GM11168 (cell line): ENCODE data around the gene RMDN3.

Experiments used
- in situ Hi-C: fragments of 300-500 bp; cut with MboI; formaldehyde crosslinking; loops from one replicate; pipeline ENCODE4 v1.12.0; 2022; ENCODE audit warnings: low sequenced_read_pairs; ENCODE audit not compliant: unreplicated experiment

RMDN3 gene

DNA sequence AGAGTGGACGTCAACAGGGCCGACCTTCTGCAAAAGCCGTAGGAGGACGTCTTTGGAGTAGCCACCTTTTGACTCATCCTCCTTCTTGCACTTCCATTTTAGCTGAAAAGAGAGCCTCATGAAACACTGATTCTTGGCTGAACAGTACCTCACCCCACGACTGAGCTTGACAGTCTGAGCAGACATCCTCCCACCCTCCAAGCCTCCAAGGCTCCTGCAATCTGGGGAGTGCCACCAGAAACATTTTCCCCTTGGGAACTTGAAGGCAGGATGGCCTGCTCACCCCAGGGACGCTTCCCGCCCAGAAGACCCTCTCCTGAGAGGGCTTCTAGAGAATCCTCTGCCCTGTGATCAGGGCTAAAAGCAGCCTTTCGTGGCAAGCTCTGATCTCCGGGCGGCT, 20.0 kb upstream of the RMDN3 start:
- in situ Hi-C loops, result no loop called here

DNA sequence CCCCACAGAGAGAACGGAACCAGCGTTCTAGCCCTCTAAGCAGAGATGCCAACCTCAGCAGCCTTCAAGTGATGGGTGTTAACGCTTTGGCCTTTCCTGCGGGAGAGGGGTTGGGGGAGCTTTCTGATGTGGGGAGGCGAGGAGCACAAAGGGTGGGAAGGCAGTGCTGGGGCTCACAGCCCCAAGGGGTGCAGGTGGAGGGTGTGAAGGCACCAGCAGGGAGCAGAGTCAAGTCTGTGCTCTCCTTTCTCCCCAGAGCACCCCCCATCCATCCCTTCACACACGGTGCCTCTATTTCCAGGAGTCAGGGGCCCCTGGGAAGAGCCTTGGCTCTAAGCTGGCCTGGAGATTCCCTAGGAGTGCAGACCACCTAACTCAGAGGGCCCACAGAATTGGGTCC, 18.8 kb upstream of the RMDN3 start:
- in situ Hi-C loops, result loop anchor here (25.0 kb wide), 1 partner anchor 437 kb away; the partner anchor contains the start of gene CCDC9B

DNA sequence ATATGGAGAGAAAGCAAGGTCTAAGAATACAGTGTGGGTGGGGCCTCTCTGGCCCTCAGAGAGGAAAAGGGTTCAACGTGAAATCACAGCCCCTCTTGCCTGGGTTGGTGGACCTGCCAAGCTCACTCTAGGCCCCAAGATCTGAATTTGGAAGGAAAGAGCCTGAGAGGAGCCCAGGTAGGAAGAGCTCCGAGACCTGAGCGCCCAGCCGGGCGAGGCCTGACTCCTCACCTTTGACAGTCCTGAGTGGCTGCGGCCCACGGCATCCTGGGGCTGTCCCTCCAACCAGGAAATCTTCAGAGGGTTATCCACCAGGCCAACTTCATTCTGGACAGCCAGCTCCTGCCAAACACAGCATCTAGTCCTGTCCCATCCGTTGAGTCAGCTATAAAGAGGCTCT, 18.4 kb upstream of the RMDN3 start:
- in situ Hi-C loops, result loop anchor here (25.0 kb wide), 1 partner anchor 436 kb away; the partner anchor contains the start of gene CCDC9B

DNA sequence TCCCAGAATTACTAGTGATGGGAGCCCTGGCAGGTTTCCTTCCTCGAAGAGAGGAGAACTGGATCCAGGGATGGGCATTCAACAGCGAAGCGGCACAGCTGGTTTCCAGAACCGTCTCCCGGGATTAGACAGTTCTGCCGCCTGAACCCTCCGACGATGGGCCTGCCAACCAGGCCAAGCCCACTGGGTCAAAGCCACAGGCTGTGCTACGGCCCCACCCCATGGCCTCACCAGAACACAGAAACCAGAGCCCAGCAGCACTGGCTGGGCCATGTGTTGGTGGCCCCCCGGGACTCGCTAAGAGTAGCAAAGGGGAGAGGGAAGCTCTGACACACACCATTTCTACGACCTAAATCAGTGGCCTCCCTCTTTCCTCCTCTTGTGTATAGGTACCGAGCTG, 17.0 kb upstream of the RMDN3 start:
- in situ Hi-C loops, result loop anchor here (25.0 kb wide), 1 partner anchor 435 kb away; the partner anchor contains the start of gene CCDC9B

DNA sequence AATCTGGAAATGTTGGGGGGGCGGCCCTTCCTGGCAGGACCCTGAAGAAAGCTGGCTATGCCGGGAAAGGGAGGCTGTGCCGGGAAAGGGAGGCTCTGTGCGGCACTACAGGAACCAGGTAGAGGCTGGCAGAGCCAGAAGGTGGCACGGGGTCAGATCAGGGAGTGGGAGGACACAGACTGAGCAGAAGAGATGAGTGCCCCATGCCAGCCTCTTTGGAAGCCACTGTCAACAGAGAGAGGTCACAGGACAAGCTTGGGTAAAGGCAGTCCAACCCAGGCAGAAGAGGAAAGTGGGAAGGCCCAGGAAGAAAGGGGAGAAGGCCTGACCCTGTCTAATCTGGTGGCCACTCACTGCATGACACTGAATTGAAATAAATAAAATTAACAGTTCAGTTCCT, 16.2 kb upstream of the RMDN3 start:
- in situ Hi-C loops, result loop anchor here (25.0 kb wide), 1 partner anchor 434 kb away; the partner anchor contains the start of gene CCDC9B

DNA sequence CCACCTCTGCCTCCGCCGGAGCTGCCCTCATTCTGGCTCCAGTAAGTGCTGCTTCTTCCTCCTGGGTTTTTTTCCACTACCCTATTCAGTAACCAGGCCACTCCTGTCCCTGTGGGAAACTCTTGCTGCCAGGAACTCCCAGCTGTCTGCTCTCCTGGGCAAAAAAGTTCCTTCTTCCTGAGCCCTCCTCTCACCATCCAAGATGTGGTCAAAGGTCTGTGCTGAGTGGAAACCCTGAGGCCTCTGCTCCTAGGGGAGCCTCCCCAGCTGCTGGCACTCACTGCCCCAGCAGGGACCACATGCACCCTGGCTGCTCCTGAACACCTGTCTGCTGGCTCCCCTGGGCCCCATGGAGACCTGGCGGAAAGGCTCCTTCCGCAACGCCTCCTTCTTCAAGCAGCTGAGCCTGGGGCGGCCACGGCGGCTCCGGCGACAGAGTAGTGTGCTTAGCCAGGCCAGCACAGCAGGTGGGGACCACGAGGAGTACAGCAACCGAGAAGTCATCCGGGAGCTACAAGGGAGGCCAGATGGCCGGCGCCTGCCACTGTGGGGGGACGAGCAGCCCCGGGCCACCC, 15.2 kb upstream of the RMDN3 start:
- in situ Hi-C loops, result loop anchor here (25.0 kb wide), 1 partner anchor 433 kb away; the partner anchor contains the start of gene CCDC9B

DNA sequence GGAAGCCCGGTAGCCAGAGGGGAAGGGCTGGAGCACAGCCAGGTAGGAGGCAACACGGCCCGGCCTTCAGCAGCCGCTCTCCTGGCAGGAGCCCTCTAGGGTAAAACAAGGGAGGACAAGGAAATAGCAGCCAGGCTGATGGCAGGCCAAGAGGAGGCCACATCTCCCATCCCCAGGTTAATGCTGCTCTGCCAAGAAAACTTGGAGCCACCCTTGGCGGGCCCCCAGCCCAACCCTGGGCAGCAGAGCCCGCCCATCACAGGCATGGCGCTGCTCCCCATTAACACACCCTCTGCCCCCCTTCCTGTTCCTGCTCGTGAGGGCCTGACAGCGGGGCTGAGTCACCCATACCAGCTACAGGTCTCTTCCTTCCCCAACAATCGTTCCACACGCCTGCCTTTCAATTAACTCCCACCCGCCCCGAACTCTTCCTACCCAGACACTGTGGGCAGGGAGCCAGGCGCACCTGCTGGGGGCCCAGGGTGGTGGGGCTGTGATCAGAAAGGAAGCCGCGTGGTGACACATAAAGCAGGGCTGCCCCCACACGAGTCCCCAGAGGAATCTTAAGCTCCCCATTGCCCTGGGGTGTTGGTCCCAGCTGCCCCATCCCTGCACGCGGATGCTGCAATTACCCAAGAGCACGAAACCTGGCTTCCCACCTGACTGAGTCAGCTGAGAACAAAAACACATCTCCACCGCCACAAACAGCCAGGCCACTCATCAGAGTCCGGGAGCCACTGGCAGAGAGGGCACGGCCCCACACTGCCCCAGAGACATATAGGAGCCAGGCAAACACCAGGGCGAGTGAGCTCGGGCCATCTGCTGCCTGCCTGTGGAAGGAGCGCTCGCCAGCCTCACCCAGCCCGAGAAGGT, 14.5 kb upstream of the RMDN3 start, which contains the start of gene C15orf62:
Gene C15orf62, plus strand, starts transcription at position 707 of the 873 bp plus-strand sequence. CDS start 516 bp downstream, outside the sequence.
- in situ Hi-C loops, result loop anchor here (25.0 kb wide), 1 partner anchor 432 kb away; the partner anchor contains the start of gene CCDC9B

DNA sequence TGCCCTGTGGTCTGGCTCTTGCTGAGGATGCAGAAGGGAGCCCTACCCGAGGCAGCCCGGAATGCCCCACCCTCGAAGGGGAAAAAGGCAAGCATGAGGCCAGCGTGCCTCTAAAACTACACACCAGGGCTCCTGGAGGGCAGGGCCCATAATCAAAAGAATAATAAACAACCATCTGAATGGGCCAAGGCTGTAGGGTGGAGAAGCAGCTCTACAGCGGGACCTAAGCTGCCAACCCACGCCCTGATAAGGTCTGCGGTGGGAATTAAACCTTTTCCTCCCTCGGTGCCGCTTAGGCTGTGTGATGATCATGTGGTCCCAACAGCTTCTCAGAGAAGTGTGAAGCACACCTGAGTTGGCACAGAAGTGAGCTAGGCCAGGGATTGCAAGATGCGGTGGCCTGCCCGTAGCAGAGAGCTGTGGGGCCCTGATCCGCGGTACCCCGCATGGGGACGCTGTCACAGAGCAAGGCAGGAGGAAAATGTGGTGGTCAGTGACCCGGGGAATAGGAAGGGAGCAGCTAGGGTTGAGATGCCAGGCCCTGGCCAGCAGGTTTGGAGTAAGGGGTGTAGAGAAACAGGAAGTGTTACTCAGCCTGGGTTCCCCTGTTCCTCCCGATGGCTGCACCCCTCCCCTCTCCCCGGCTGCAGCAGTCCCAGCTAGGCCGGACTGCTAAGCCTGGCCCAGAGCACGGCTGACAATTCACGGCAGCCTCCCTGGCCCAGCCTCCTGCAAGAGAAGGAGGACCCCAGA, 13.6 kb upstream of the RMDN3 start:
- in situ Hi-C loops, result loop anchor here (25.0 kb wide), 1 partner anchor 431 kb away; the partner anchor contains the start of gene CCDC9B

DNA sequence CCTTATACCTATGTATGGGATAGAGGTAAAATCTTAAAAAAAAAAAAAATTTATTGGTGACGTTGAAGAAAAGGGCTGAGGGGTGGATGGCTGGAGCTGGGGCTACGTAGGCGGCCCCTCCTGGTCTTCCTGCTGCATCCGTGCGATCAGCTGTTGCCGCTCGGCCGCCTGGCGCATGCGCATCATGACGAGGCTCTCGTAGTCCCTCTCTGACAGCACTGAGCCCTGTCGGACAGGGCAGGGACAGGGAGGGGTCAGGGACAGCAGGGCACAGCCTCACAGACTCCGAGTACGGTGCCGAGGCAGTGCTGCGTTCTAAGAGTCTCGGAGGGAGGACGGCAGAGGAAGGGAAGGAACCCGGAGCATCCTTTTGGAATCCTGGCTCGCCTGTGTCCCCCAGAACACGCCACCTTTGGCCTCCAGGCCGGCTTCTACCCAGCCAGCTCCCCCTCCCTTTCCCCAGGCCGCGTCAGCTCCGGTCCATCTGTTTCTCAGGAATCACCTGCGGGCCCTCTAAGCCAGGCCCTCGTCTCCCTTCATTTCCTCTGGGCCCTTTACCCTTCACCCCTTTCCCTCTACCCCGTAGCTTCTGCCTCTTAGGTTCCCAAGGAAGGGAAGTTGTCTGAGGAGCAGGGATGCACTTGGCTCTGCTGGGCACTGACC, 12.9 kb upstream of the RMDN3 start:
- in situ Hi-C loops, result loop anchor here (25.0 kb wide), 1 partner anchor 431 kb away; the partner anchor contains the start of gene CCDC9B

DNA sequence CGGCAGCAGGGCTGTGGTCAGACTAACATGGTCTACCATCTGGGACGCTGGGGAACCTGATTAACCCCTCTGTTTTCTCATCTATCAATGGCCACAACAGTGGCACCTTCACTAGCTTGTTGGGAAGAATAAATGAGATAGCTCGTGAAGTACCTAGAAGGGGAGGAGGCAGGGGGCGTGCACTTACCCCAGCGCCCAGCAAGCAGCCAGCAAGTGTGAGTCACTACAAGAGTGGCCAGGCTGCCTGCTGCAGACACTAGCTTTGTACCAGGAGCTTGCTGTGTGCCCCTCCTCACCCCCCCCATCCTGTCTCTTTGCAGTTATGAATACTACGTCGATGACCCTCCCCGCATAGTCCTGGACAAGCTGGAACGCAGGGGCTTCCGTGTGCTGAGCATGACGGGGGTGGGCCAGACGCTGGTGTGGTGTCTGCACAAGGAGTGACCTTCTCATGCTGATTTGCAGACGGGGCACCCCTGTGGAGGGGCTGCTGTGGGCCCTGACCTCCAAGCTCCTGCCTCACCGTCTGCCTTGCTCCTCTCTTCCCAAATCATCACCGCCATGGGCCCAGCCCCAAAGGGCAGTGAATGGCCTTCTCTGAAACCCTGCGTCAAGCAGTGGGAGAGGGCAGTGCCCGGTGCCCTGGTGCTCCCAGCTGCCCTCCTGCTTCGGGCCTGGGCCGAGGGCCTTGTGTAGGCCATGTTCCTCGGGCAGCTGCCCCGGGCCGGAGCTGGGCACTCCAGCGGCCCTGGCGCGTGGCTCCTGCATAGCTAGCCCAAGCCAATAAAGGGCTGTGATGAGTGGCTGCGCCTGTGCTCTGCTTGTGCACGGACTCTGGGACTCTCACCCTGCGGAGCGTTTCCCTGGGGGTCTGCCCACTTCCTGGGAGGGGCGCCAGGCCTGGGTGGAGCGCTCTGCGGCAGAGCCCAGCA, 12.1 kb upstream of the RMDN3 start:
- in situ Hi-C loops, result loop anchor here (25.0 kb wide), 1 partner anchor 430 kb away; the partner anchor contains the start of gene CCDC9B

DNA sequence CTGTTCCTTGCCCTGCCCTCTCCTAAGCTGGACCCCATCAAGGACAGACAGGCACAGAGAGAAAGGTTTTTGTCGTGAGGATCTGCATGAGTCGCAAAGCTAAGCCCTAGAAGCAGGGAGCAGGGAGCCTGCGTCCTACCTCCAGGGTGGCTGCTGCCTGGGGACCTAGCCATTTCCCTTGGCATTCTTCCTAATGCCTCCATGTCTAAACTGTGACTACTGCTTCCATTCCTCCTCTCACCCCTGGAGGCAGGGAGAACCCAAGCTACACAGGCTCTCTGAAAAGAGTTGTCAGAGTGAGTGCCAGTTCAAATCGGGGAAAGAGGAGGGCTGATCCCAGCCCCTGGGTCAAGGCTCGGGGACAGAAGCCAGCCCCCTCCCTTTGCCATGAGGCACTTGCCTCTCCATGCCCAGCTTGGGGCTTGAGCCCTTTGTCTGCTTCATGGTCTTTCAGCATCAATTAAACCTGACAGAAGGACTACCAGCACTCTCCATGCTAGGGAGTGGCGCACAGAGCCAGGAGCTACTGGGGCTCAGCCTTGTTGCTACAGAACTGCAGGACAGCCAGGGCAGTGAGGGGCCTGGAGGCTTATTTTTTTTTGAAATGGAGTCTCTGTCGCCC, 11.3 kb upstream of the RMDN3 start:
- in situ Hi-C loops, result loop anchor here (25.0 kb wide), 1 partner anchor 429 kb away; the partner anchor contains the start of gene CCDC9B

DNA sequence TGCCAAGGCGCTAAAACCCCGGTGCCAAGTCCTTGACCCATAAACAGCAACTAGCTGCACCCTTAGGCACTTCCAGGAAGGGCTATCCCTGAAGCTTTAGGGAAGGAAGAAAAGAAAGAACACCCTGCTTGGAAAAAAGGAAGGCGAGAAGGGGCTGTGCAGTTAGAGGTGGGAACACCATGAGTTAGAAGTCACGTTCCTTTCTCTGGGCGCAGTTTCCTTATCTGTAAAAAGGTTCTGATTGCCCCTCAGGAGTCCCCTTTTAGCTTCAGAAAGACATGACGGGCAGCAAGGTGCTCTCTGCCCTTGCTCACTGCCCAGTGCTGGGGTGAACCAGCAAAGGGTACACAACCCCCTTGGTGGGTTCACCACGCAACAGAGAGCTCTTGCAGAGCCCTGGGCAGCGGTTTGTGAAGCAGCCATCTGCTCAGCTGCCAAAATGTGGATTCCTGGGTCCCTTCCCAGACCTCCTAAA, 9.6 kb upstream of the RMDN3 start:
- in situ Hi-C loops, result loop anchor here (25.0 kb wide), 1 partner anchor 427 kb away; the partner anchor contains the start of gene CCDC9B

DNA sequence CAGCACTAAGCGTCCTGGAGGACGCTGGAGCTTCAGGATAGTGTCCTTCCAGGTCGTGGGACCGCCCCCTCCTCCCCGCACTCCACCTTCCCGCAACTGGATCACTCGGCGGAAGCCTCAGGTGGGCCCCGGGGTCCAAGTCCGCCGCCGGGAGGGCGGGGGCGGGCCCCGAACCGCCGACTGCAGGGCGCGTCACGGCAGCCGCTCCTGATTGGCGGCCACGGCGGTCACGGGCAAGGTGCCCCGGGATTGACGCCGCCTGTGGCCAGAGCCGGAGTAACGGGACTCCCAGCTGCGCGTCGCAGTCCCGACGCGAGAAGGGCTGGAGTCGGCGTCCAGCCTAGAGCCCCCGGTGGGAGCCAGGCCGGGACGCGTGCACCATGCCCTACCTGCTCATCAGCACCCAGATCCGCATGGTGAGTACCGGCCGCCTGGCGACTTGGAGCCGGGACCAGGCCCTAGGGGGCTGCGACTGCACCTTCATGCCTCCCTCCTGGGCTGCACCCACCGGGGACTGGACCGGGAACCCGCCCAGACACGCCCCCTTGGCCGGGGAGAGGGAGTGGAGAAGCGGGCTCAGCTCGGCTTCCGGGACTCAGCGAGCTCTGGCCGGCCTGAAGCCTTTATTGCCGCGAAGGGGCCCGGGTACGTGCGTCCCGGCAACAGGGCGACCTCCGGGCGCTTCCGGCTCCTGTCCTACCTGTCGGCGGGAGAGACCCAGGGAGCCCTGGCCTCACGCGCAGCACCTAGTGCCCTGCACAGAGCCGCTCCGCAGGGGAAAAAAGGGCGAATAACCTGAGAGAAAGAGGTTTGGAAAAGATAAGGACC, 9.0 kb upstream of the RMDN3 start, which contains the start of gene GCHFR:
Gene GCHFR, plus strand, starts transcription at position 268 of the 828 bp plus-strand sequence. Its CDS starts 113 bp downstream, at position 381.
- in situ Hi-C loops, result loop anchor here (25.0 kb wide), 1 partner anchor 427 kb away; the partner anchor contains the start of gene CCDC9B

DNA sequence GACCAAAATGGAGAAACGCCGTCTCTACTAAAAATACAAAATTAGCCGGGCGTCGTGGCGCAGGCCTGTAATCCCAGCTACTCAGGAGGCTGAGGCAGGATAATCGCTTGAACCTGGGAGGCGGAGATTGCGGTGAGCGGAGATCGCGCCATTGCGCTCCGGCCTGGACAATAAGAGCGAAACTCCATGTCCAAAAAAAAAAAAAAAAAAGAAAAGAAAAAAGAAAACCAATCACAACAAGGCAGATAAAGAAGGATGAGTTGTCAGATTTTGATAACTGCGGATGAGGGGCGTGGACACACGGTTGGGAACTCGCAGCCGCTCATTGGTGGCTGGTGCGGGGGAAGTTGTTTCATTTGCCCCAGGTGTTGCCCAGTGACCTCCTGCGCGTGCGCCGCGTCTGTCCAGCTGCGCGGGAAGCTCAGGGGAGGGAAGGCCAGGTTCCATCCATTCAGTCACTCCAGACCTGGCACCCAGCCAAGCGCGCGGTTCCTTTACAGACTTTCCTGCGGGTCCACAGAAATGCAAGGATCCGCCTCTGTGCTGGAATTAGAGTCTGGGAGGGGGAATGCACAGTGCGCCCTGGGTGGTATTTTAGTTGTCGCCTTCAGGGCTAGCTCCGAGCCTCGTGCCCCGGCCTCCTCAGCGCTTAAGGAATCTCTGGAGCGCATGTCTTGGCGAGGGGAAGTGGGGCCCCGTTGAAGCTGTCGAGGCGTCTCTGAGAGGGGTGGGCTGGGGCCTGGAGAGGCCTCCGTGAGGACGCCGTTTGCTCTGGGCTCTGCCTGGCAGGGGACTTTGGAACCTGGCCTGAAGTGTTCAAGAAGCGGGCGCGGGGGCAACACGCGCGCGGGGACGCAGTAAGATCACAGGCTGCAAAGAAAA, 8.1 kb upstream of the RMDN3 start:
- in situ Hi-C loops, result loop anchor here (25.0 kb wide), 1 partner anchor 426 kb away; the partner anchor contains the start of gene CCDC9B

DNA sequence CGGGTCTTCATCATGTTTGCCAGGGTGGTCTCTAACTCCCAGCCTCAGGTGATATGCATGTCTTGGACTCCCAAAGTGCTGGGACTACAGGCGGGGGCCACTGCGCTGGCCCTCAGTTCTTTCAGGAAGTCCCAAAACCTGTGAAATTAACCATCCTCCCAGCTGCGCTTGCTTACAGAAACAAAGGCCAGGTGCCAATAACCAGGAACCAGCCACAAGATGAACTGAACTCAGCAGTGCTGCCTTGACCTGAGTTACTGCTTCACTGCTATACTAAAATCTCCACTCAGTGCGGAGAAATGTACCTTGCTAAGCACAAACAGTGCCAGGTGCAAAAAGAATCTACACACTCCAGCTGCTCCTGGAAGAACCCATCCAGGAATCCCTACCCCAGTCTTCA, 4.9 kb upstream of the RMDN3 start:
- in situ Hi-C loops, result loop anchor here (25.0 kb wide), 1 partner anchor 423 kb away; the partner anchor contains the start of gene CCDC9B

DNA sequence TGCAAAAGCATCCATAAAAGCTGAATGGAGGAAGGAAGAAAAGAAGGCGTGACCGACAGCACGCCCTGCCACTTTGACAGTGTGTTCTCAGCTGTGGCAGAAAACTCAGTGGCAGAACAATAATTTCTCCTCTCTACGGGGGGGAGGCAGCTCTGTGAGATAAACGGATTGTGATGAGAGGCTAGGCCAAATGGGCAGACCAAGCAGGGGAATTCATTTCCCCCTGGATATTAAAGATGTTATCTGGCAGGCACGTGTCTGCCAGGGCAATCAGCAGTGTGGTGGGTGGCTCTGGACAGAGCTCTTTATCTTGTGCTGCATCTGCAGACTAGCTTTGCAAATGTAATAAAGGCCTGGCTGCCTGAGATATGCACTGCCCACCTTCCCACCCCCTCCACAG, 1.9 kb upstream of the RMDN3 start:
- in situ Hi-C loops, result loop anchor here (25.0 kb wide), 1 partner anchor 420 kb away; the partner anchor contains the start of gene CCDC9B
